Adrenal gland (tissue), 12 donors: ENCODE measurements around the gene DPP4. TPM values are rescaled to one million over a fixed set of nuclear protein-coding genes. Genes with fewer than 3 reads are reported as not detected.
A peak's percentile ranks its signal among the peaks of the same experiment; 100 is the strongest.

ENCODE experiments used
- DNase-seq, 7 donors: peaks; one replicate each; pipeline ENCODE4 v3.0.0-alpha.2; 2019 to 2020
- H3K27ac ChIP-seq, 5 donors: fragments of 200-600 bp; sonication (generic) in 4 of 5; 1 replicate in 3 of 5; 2 replicates in 2 of 5; pipeline versions ENCODE4 v1.5.1 to v1.8.0; 2016 to 2020; ENCODE audit warnings: mild to moderate bottlenecking in 1 of 5
- H3K27me3 ChIP-seq: fragments of 200-600 bp; 2 replicates; pipeline ENCODE4 v1.8.0; 2021
- H3K36me3 ChIP-seq, 2 donors: fragments of 200-600 bp; replicated peaks in 1 of 2; 1 replicate in 1 of 2; 2 replicates in 1 of 2; pipeline versions ENCODE4 v1.5.1 to v1.8.0; 2018 to 2022
- H3K4me1 ChIP-seq, 2 donors: fragments of 200-600 bp; replicated peaks in 1 of 2; 1 replicate in 1 of 2; 2 replicates in 1 of 2; pipeline versions ENCODE4 v1.5.1 to v1.8.0; 2018 to 2021
- H3K4me3 ChIP-seq, 4 donors: fragments of 200-600 bp; sonication (generic) in 3 of 4; one replicate each; pipeline ENCODE4 v1.5.1; 2016 to 2018
- H3K9me3 ChIP-seq, 3 donors: fragments of 200-600 bp; sonication (generic) in 1 of 3; replicated peaks in 1 of 3; 1 replicate in 2 of 3; 2 replicates in 1 of 3; pipeline versions ENCODE4 v1.5.1 to v1.8.0; 2016 to 2021
- POLR2A ChIP-seq, 2 donors: fragments of 450-650 bp; IDR thresholded peaks; one replicate each; pipeline ENCODE4 v1.6.1; 2017; ENCODE audit warnings: antibody characterized with exemption in 2 of 2, mild to moderate bottlenecking in 2 of 2, moderate library complexity in 1 of 2
- WGBS, 4 donors: extraction: QIAGEN DNeasy Blood & Tissue Kit in 2 of 4; methylation state at CpG; one replicate each; pipeline versions ENCODE4 v1.1.5 to v1.1.7; 2013 to 2017; 5-methylcytosine and 5-hydroxymethylcytosine counted together
- intact Hi-C, 2 donors: fragments of 100-400 bp; cut with DNase I; formaldehyde crosslinking; loops; one replicate each; pipeline versions ENCODE4 v1.14.1 to v1.15.0; 2022 to 2023
- polyA plus RNA-seq, 3 donors: library from polyadenylated mRNA; stranded (reverse); fragments of 200-250 nt in 2 of 3; fragments of 350-450 nt in 1 of 3; fragmentation: Illumina TruSeq in 1 of 3; extraction: RNeasy Lipid Tissue Mini Kit (QIAGEN cat#74804) in 1 of 3; gene quantifications; one replicate each; pipeline ENCODE4 v1.2.3, GENCODE V29; 2013 to 2014
- total RNA-seq, 9 donors: library from RNA; depleted of rRNA in 4 of 9; stranded (reverse); fragments of >200 nt in 4 of 9; fragments of 120-200 nt in 1 of 9; fragmentation: NEBNext Ultra II Directional in 1 of 9; extraction: Animal tissue kit (Norgen Biotek cat#: 25700) in 1 of 9; gene quantifications; one replicate each; pipeline versions ENCODE4 v1.1.0 to v1.2.4, GENCODE V29; 2013 to 2023
- TF ChIP-seq, protein P1 (sequence below), 6 experiments: fragments of 450-650 bp in 4 of 6; fragments of 200-600 bp in 2 of 6; sonication (generic) in 1 of 6; IDR thresholded peaks; 1 replicate in 5 of 6; 2 replicates in 1 of 6; pipeline versions ENCODE4 v1.5.1 to v1.8.0; 2016 to 2021; ENCODE audit warnings: antibody characterized with exemption in 6 of 6, mild to moderate bottlenecking in 2 of 6, moderate library complexity in 1 of 6
- donor health status: healthy with polysubstance abuse.
- donor health status: Bipolar disorder and iron deficiency.
- donor health status: DM: yes; HTN: yes; CAD: no.
- donor health status: DM: no; HTN: no; CAD: no.
- donor health status: DM: no; HTN: no; CAD: no.
- donor health status: DM: yes; HTN: yes; CAD: no.

Gene DPP4
- total and polyA plus RNA-seq, 12 donors = 0.72 to 49.2 (median 7.8) TPM

DNA sequence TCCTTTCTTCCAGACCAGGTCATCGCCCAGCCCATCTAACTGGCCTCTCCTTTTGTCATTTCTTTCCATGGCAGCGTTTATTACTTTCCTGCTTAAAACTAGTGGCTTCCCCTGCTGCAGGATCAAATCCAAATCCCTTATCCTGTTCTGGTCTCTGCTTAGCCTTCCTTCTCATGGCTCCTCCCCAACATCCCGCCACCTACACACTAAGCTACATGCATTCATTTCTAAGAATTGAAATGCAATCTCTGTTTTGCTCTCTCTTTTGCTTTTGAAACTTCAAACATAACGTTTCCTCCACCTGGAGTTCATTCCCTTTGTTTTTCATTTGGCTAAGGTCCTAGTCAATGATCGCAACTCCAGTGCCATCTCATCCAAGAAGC is 18.0 kb upstream of the DPP4 start:
- no peaks in the 10 kb centered on the region for H3K27me3 ChIP-seq
- intact Hi-C loops = no loop called here
- TF ChIP-seq, protein P1, sequence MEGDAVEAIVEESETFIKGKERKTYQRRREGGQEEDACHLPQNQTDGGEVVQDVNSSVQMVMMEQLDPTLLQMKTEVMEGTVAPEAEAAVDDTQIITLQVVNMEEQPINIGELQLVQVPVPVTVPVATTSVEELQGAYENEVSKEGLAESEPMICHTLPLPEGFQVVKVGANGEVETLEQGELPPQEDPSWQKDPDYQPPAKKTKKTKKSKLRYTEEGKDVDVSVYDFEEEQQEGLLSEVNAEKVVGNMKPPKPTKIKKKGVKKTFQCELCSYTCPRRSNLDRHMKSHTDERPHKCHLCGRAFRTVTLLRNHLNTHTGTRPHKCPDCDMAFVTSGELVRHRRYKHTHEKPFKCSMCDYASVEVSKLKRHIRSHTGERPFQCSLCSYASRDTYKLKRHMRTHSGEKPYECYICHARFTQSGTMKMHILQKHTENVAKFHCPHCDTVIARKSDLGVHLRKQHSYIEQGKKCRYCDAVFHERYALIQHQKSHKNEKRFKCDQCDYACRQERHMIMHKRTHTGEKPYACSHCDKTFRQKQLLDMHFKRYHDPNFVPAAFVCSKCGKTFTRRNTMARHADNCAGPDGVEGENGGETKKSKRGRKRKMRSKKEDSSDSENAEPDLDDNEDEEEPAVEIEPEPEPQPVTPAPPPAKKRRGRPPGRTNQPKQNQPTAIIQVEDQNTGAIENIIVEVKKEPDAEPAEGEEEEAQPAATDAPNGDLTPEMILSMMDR (IDR thresholded peaks at IDR 0.05) = no peak
- no peak for TF ChIP-seq POLR2A (IDR thresholded peaks at IDR 0.05)
- peak overlapping the region in 2 of 5 donors; percentile 53 to 62 for H3K27ac ChIP-seq
- no peak overlapping the region for H3K4me3 ChIP-seq
- WGBS, 4 donors = 86 to 92% (median 91%) methylated on average over 5 of the region's 5 CpGs
- H3K9me3 ChIP-seq = no peaks in the 10 kb centered on the region
- DNase-seq = no peak
- no peaks in the 10 kb centered on the region for H3K36me3 ChIP-seq
- H3K4me1 ChIP-seq = peaks cover 0 to 15% of the 10 kb centered on the region in 2 donors

DNA sequence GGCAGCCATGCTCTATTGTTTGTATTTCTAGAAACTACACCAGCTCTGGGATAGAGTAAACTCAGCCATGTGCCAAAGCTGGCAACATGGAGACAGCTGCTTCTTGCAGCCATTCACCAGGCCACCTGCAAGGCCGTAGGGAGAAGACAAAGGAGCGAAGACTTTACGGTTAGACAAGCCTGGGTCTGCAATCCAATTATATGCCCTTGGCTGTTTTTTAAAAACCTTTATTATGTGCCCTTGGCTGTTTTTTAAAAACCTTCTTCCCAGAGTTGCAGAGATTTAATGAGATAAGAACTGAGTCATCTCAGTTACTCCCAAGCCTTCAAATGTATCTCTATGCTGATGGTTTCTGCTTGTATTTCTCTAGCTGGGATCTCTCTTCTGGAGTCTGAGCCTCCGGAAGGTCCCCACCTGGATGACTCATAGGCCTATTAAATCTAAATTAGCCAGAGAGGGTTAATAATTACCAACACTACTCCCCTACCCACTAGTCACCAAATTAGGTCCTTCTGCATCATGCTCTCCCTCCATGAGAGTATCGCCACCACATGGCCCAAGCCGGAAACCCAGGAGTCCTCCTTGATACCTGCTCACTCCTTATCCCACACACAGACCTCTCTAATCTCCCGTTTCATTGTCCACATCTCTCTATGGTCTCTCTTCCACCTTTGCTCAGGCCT is 17.5 kb upstream of the DPP4 start:
- H3K4me1 ChIP-seq = peaks cover 0 to 15% of the 10 kb centered on the region in 2 donors
- WGBS, 4 donors = 67 to 77% (median 71%) methylated on average over 7 of the region's 7 CpGs
- H3K4me3 ChIP-seq = no peak overlapping the region
- H3K27me3 ChIP-seq = no peaks in the 10 kb centered on the region
- H3K36me3 ChIP-seq = no peaks in the 10 kb centered on the region
- intact Hi-C loops = no loop called here
- H3K27ac ChIP-seq = peak overlapping the region in 3 of 5 donors; percentile 20 to 64 (median 53)
- DNase-seq = peak in 4 of 7 donors; percentile 21 to 54 (median 32)
- no peaks in the 10 kb centered on the region for H3K9me3 ChIP-seq
- TF ChIP-seq POLR2A (IDR thresholded peaks at IDR 0.05) = no peak
- TF ChIP-seq, protein P1 (IDR thresholded peaks at IDR 0.05) = no peak

DNA sequence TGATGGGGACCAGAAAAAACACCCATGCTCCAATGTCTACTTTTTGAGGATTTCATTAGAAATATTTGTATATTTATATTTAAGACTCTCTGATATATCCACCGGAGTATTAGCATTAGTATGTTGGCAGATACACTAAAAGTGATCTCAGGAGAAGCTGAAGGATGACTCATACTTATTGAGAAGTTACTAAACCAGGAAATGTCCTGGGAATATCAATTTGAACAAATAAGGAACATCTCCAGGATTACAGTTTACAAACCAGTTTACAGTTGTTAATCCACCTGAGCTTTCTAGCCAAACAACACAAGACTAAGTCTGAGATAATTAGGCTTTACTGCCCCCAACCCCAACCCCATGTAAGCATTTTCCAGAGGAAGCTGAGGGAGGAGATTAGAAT is 16.1 kb upstream of the DPP4 start:
- Histone ChIP-seq H3K9me3 (no peaks in the 10 kb centered on the region), H3K36me3 (no peaks in the 10 kb centered on the region), H3K27me3 (no peaks in the 10 kb centered on the region), H3K4me3 (no peak overlapping the region), H3K4me1 (peaks cover 0 to 15% of the 10 kb centered on the region in 2 donors), H3K27ac (peak overlapping the region in 2 of 5 donors; percentile 32 to 54)
- DNase-seq = no peak
- TF ChIP-seq, protein P1 (IDR thresholded peaks at IDR 0.05) = no peak
- no peak for TF ChIP-seq POLR2A (IDR thresholded peaks at IDR 0.05)
- intact Hi-C loops = no loop called here
- 38 to 63% (median 49%) methylated on average over 1 of the region's 1 CpG for WGBS, 4 donors

DNA sequence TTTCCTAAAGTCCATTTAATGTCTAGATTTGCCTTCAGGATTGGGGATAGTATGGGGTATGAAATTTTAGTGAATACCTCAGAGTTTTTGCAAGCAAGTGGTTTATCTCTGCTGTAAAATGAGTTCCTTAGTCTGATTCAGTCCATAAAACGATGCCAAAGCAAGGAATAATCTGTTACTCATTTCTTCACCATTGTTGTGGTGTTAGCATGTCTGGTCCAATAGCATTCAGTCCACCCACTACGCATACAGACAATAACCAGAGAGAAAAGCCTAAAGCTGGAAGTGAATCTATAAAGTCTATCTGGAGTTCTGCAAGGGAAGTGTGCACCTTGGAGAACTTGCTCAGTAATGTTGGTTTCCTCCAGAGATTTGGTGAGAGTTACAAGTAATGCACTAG is 12.9 kb upstream of the DPP4 start:
- H3K4me1 ChIP-seq = peaks cover 0 to 6% of the 10 kb centered on the region in 2 donors
- no peaks in the 10 kb centered on the region for H3K27me3 ChIP-seq
- no peak for DNase-seq
- H3K36me3 ChIP-seq = no peaks in the 10 kb centered on the region
- TF ChIP-seq, protein P1 (IDR thresholded peaks at IDR 0.05) = no peak
- TF ChIP-seq POLR2A (IDR thresholded peaks at IDR 0.05) = no peak
- no peak overlapping the region for H3K27ac ChIP-seq
- H3K9me3 ChIP-seq = no peaks in the 10 kb centered on the region
- WGBS, 4 donors = 83 to 99% (median 95%) methylated on average over 2 of the region's 2 CpGs
- intact Hi-C loops = no loop called here
- no peak overlapping the region for H3K4me3 ChIP-seq
